Fibroblast of pulmonary artery (primary cell): ENCODE results near the gene TRIM46.
"Not testable (repeated sequence)": the region's sequence is repeated elsewhere in the genome, so short reads cannot be mapped to it uniquely, and the experiment has no call there.

Experiments used
- DNase-seq: peaks from one replicate; pipeline ENCODE4 v3.0.0-alpha.2; 2010; ENCODE audit warnings: low read depth
- H3K4me3 ChIP-seq: replicated peaks from 2 replicates; pipeline ENCODE4 v1.5.1; 2011; ENCODE audit warnings: low read depth, mild to moderate bottlenecking, control low read depth, low read length, moderate library complexity
- CTCF ChIP-seq: IDR thresholded peaks from 2 replicates; pipeline ENCODE4 v1.5.1; 2011; ENCODE audit warnings: mild to moderate bottlenecking, control low read depth, low read length, inconsistent platforms; ENCODE audit errors: missing control alignments

TRIM46 gene

GRCh38 chr1:155192346-155193274, 19.0 kb downstream of the TRIM46 start:
- no peak for DNase-seq
- H3K4me3 ChIP-seq, result peak overlapping the region; percentile 61
- no peak for TF ChIP-seq CTCF

GRCh38 chr1:155193275-155193990, 19.8 kb downstream of the TRIM46 start:
- DNase-seq, result peak; percentile 91
- peak overlapping the region; percentile 61 for H3K4me3 ChIP-seq
- peak; percentile 94 for TF ChIP-seq CTCF

- peak overlapping the region; percentile 61 for H3K4me3 ChIP-seq
- DNase-seq, result not testable (repeated sequence)
Observed at GRCh38 chr1:155193991-155194240, 20.3 kb downstream of the TRIM46 start.

- peak overlapping the region; percentile 61 for H3K4me3 ChIP-seq
- no peak for DNase-seq
- no peak for TF ChIP-seq CTCF
Observed at GRCh38 chr1:155195201-155196102, 21.8 kb downstream of the TRIM46 start.

DNA sequence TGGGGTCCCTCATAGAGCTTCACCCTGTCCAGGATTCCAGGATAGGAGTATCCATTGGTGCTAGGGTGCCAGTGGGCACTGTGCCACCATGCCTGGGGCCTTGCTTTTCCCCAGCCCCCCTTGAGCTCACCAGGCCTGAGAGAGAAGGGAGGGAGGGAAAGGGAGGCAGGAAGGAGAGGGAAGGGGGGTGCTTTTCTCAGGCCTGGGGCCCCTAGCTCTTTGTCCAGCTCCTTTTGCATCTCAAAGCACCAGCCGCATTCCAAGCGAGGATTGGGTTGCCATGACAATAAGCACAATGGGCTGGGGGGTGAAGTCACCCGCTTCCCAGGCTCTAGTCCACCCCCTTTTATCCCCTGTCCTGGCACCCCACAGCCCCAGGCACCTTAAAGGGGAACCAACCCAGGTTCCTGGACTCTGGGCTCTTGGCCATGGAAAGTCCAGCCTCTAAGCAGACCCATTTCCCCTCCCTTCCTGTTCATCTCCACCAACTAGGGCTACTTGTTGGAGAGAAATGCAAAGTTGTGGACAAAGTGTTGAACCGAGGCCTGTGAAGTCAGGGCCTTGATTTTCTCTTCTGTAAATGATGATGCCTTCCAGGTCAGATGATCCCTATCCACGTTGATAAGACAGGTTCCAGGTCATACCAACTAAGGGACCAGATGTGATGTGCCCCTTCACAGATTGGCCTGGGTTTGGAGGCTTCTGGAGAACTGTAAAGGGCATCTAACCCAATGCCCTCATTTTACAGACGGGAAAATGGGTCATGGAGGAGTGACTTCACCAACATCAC, 22.6 kb downstream of the TRIM46 start:
- no peak for DNase-seq
- no peak for TF ChIP-seq CTCF
- no peak overlapping the region for H3K4me3 ChIP-seq

- no peak for TF ChIP-seq CTCF
Observed at GRCh38 chr1:155196893-155197638, 23.4 kb downstream of the TRIM46 start.

More at GRCh38 chr1:155196893-155197638, 23.4 kb downstream of the TRIM46 start:
- H3K4me3 ChIP-seq, result no peak overlapping the region
- no peak for DNase-seq
